K562 (cell line): ENCODE results near the gene THAP11.

Experiments used
- ATF3 ChIP-seq, 2 experiments: fragments of 450-650 bp in 1 of 2; sonication (generic) in 1 of 2; formaldehyde crosslinking in 1 of 2; IDR thresholded peaks in 1 of 2; conservative IDR thresholded peaks in 1 of 2; 2 replicates each; pipeline versions ENCODE4 v1.6.1 to v1.8.1; 2016 to 2023; ENCODE audit warnings: mild to moderate bottlenecking in 2 of 2, moderate library complexity in 2 of 2, inconsistent platforms in 1 of 2, missing genetic modification reagents in 1 of 2
- CCNT2 ChIP-seq: IDR thresholded peaks from 2 replicates; pipeline ENCODE4 v1.6.1; 2011; ENCODE audit warnings: borderline replicate concordance, low read depth, mild to moderate bottlenecking, moderate library complexity, mixed read lengths, low read length; ENCODE audit not compliant: insufficient read length; ENCODE audit errors: extremely low read depth
- EP300 ChIP-seq: IDR thresholded peaks from 2 replicates; pipeline ENCODE4 v1.6.1; 2012; ENCODE audit warnings: low read length, improper control_type of control experiment
- FOXJ3 ChIP-seq: sonication (generic); formaldehyde crosslinking; IDR thresholded peaks from 2 replicates; pipeline ENCODE4 v1.4.0; 2020; ENCODE audit warnings: mild to moderate bottlenecking, missing genetic modification reagents
- NFE2L1 ChIP-seq: fragments of 450-650 bp; IDR thresholded peaks from 2 replicates; pipeline ENCODE4 v1.6.1; 2016; ENCODE audit warnings: missing genetic modification characterization, low read depth, mild to moderate bottlenecking, missing compliant biosample characterization, moderate library complexity, borderline replicate concordance
- NRF1 ChIP-seq, 2 experiments: fragments of 450-650 bp; IDR thresholded peaks in 1 of 2; conservative IDR thresholded peaks in 1 of 2; 2 replicates each; pipeline ENCODE4 v1.6.1; 2014; ENCODE audit warnings: mild to moderate bottlenecking in 2 of 2
- RCOR1 ChIP-seq, 2 experiments: IDR thresholded peaks; 2 replicates each; pipeline ENCODE4 v1.6.1; 2012; ENCODE audit warnings: low read depth in 2 of 2, low read length in 2 of 2, borderline replicate concordance in 1 of 2, improper control_type of control experiment in 1 of 2
- U2AF2 ChIP-seq: fragments of 200-400 bp; formaldehyde crosslinking; optimal IDR thresholded peaks from 2 replicates; pipeline ENCODE3; 2017; ENCODE audit warnings: low read depth, mild to moderate bottlenecking, low read length
- USF2 ChIP-seq: sonication (generic); formaldehyde crosslinking; IDR thresholded peaks from 2 replicates; pipeline ENCODE4 v1.5.0; 2020; ENCODE audit warnings: missing genetic modification reagents
- ZNF133 ChIP-seq: fragments of 250-450 bp; sonication (Bioruptor Pico); IDR thresholded peaks from 2 replicates; pipeline ENCODE4 v1.4.0; 2020; ENCODE audit warnings: mild to moderate bottlenecking

- TF ChIP-seq RCOR1 (IDR thresholded peaks at IDR 0.05; ENCODE audit: borderline replicate concordance in 1 of 2, low read depth in 2 of 2, low read length in 2 of 2) (no peak), NFE2L1 (tag) (no peak), U2AF2 (no peak), CCNT2 (no peak), ZNF133 (CRISPR knock-in tag) (no peak), USF2 (no peak), NRF1 (conservative IDR thresholded peaks at IDR 0.05 in 1 of 2, IDR thresholded peaks at IDR 0.05 in 1 of 2) (no peak), ATF3 (IDR thresholded peaks at IDR 0.05) (no peak), ATF3 (CRISPR knock-in tag; conservative IDR thresholded peaks at IDR 0.05) (no peak), EP300 (no peak), FOXJ3 (no peak)
These were observed 40.9 kb upstream of the THAP11 start for GRCh38 chr16:67801241-67801640.
